HL-60 (cell line): Measurements from ENCODE around the gene COL4A2.
"Not testable (repeated sequence)": the region's sequence is repeated elsewhere in the genome, so short reads cannot be mapped to it uniquely, and the experiment has no call there.

ENCODE experiments used
- DNase-seq, 2 experiments: peaks; one replicate each; pipeline ENCODE4 v3.0.0-alpha.2; 2010 to 2020; ENCODE audit warnings: low read depth in 1 of 2, low spot score in 1 of 2
- H3K27ac ChIP-seq: fragments of 250-450 bp; sonication (Bioruptor Pico); replicated peaks from 2 replicates; pipeline ENCODE4 v1.5.1; 2020; ENCODE audit warnings: mild to moderate bottlenecking, moderate library complexity
- H3K27me3 ChIP-seq: fragments of 250-450 bp; sonication (Bioruptor Pico); 2 replicates; pipeline ENCODE4 v1.5.1; 2021; ENCODE audit warnings: mild to moderate bottlenecking, moderate library complexity; ENCODE audit not compliant: insufficient read depth, poor library complexity, severe bottlenecking
- H3K4me3 ChIP-seq: replicated peaks from 2 replicates; pipeline ENCODE4 v1.5.1; 2011; ENCODE audit warnings: mild to moderate bottlenecking, control low read depth, low read length; ENCODE audit not compliant: insufficient read depth
- GABPA ChIP-seq: IDR thresholded peaks from 2 replicates; pipeline ENCODE4 v1.6.1; 2012; ENCODE audit warnings: low read depth
- POLR2AphosphoS5 ChIP-seq: IDR thresholded peaks from 2 replicates; pipeline ENCODE4 v1.6.1; 2012; ENCODE audit warnings: low read depth
- SPI1 ChIP-seq: IDR thresholded peaks from 2 replicates; pipeline ENCODE4 v1.6.1; 2012; ENCODE audit warnings: low read depth, mild to moderate bottlenecking, borderline replicate concordance
- TF ChIP-seq, protein P1 (sequence below): IDR thresholded peaks from 2 replicates; pipeline ENCODE4 v1.6.1; 2012; ENCODE audit warnings: low read depth; ENCODE audit not compliant: insufficient replicate concordance
- TF ChIP-seq, protein P2 (sequence below): IDR thresholded peaks from one replicate; pipeline ENCODE4 v1.5.1; 2011; ENCODE audit warnings: low read length, control low read depth, inconsistent platforms; ENCODE audit not compliant: insufficient read depth

COL4A2 gene

DNA sequence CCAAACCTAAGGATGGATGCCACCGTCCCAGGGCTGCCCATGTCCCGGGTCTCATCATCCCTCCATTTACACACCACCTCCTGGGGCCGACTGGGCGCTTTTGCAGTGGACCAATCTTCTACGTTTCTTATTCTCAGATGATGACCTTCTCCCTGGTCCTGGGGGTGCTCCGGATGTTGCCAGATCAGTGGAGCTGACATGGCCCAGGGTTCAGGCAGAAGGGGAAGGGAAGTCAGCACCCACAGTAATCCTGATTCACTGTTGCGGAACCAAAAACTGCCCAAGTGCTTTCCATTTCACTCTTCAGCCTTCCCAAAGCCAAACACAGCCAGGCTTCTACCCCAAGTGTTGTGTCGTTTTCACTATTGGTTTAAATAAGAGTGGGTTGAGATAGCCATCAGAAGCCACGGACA lies 224.6 kb downstream of the COL4A2 start:
- no peaks in the 10 kb centered on the region for H3K27me3 ChIP-seq
- TF ChIP-seq, protein P1, sequence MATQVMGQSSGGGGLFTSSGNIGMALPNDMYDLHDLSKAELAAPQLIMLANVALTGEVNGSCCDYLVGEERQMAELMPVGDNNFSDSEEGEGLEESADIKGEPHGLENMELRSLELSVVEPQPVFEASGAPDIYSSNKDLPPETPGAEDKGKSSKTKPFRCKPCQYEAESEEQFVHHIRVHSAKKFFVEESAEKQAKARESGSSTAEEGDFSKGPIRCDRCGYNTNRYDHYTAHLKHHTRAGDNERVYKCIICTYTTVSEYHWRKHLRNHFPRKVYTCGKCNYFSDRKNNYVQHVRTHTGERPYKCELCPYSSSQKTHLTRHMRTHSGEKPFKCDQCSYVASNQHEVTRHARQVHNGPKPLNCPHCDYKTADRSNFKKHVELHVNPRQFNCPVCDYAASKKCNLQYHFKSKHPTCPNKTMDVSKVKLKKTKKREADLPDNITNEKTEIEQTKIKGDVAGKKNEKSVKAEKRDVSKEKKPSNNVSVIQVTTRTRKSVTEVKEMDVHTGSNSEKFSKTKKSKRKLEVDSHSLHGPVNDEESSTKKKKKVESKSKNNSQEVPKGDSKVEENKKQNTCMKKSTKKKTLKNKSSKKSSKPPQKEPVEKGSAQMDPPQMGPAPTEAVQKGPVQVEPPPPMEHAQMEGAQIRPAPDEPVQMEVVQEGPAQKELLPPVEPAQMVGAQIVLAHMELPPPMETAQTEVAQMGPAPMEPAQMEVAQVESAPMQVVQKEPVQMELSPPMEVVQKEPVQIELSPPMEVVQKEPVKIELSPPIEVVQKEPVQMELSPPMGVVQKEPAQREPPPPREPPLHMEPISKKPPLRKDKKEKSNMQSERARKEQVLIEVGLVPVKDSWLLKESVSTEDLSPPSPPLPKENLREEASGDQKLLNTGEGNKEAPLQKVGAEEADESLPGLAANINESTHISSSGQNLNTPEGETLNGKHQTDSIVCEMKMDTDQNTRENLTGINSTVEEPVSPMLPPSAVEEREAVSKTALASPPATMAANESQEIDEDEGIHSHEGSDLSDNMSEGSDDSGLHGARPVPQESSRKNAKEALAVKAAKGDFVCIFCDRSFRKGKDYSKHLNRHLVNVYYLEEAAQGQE, result no peak
- TF ChIP-seq, protein P2, sequence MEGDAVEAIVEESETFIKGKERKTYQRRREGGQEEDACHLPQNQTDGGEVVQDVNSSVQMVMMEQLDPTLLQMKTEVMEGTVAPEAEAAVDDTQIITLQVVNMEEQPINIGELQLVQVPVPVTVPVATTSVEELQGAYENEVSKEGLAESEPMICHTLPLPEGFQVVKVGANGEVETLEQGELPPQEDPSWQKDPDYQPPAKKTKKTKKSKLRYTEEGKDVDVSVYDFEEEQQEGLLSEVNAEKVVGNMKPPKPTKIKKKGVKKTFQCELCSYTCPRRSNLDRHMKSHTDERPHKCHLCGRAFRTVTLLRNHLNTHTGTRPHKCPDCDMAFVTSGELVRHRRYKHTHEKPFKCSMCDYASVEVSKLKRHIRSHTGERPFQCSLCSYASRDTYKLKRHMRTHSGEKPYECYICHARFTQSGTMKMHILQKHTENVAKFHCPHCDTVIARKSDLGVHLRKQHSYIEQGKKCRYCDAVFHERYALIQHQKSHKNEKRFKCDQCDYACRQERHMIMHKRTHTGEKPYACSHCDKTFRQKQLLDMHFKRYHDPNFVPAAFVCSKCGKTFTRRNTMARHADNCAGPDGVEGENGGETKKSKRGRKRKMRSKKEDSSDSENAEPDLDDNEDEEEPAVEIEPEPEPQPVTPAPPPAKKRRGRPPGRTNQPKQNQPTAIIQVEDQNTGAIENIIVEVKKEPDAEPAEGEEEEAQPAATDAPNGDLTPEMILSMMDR, result no peak
- TF ChIP-seq GABPA (no peak), SPI1 (no peak), POLR2AphosphoS5 (no peak)
- DNase-seq, result no peak
- H3K27ac ChIP-seq, result no peak overlapping the region
- no peak overlapping the region for H3K4me3 ChIP-seq

DNA sequence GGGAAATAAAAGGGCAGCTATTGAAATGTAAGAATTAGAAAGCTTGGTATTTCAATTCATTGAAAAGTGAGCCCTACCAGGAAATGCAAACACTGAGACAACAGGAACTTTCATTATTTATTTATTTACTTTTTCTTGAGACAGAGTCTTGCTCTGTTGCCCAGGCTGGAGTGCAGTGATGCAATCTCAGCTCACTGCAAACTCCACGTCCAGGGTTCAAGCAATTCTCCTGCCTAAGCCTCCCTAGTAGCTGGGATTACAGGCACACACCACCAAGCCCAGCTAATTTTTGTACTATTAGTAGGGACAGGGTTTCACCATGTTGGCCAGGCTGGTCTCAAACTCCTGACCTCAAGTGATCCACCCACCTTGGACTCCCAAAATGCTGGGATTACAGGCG lies 225.2 kb downstream of the COL4A2 start:
- H3K27ac ChIP-seq, H3K27me3 ChIP-seq, DNase-seq, H3K4me3 ChIP-seq: not testable (repeated sequence)

DNA sequence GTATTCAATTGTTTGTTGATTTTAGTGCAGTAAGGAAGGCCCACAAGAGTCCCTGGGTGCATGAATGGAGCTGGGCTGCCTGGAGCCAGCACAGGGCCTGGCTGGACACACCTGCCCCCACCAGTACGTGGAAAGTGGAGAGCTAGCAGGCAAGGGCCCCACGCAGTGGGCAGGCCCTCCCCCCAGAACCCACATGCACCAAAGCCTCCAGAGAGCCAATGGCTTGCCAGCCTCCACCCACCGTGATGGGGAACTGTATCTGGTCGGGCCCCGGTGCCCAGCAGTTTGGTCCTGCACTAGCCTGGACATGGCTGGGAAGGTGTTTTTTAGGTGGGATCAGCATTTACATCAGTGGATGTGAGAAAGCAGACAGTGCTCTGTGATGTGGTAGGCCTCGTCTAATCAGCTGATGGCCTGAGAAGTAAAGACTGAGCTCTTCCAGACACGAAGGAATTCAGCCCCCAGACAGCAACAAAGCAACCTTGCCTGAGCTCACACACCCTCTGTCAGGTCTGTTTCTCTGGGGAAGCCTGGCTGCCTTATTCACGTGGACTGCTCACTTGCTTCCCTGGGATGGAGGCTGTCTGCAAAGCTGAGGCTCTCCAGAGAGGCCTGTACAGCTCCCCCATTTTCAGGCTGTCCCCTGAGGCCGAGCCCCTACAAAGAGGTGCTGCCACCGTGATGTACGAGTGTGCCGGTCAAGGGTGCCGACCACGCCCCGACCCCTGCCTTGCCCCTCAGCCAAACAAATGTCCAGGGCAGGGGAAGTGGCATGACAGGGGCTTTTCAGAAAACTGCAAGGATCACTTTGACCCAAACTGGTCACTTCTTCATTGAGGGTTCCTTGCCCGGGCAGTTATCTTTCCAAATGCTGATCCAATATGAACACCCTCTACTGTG lies 226.9 kb downstream of the COL4A2 start:
- no peak for DNase-seq

More for the DNA sequence above, 226.9 kb downstream of the COL4A2 start:
- H3K27me3 ChIP-seq, result no peaks in the 10 kb centered on the region
- no peak overlapping the region for H3K4me3 ChIP-seq
- TF ChIP-seq, protein P1, result no peak
- TF ChIP-seq, protein P2, result no peak
- TF ChIP-seq SPI1 (no peak), POLR2AphosphoS5 (no peak), GABPA (no peak)
- no peak overlapping the region for H3K27ac ChIP-seq
